Mesenchymal stem cell (in vitro differentiated cells and primary cell): ENCODE measurements around the gene ASPG.

Source experiments
- DNase-seq: peaks from one replicate; pipeline ENCODE4 v3.0.0-alpha.2; 2013
- H2AFZ ChIP-seq: one replicate; pipeline ENCODE4 v1.6.1; 2013; ENCODE audit warnings: low read depth, mild to moderate bottlenecking, control low read depth, inconsistent platforms, low read length, moderate library complexity
- H2AK5ac ChIP-seq: 2 replicates; pipeline ENCODE4 v1.6.1; 2013; ENCODE audit warnings: low read length, moderate library complexity, mild to moderate bottlenecking, inconsistent platforms; ENCODE audit not compliant: severe bottlenecking
- H2BK120ac ChIP-seq: one replicate; pipeline ENCODE4 v1.6.1; 2013; ENCODE audit warnings: low read depth, mild to moderate bottlenecking, inconsistent platforms, low read length, moderate library complexity
- H2BK12ac ChIP-seq, 2 experiments: one replicate each; pipeline ENCODE4 v1.6.1; 2013; ENCODE audit warnings: inconsistent platforms in 2 of 2, low read length in 2 of 2, mild to moderate bottlenecking in 2 of 2, moderate library complexity in 2 of 2, control low read depth in 1 of 2
- H2BK15ac ChIP-seq: one replicate; pipeline ENCODE4 v1.6.1; 2013; ENCODE audit warnings: mild to moderate bottlenecking, low read depth, inconsistent platforms; ENCODE audit not compliant: poor library complexity, severe bottlenecking
- H2BK5ac ChIP-seq: 2 replicates; pipeline ENCODE4 v1.6.1; 2013; ENCODE audit warnings: low read depth, mild to moderate bottlenecking, low read length, control low read depth, inconsistent platforms; ENCODE audit not compliant: poor library complexity, severe bottlenecking
- H3K14ac ChIP-seq, 2 experiments: one replicate each; pipeline ENCODE4 v1.6.1; 2013; ENCODE audit warnings: inconsistent platforms in 2 of 2, low read length in 2 of 2, control low read depth in 1 of 2, mild to moderate bottlenecking in 1 of 2, moderate library complexity in 1 of 2
- H3K18ac ChIP-seq, 2 experiments: one replicate each; pipeline ENCODE4 v1.6.1; 2013; ENCODE audit warnings: inconsistent platforms in 2 of 2, low read length in 2 of 2, control low read depth in 1 of 2, low read depth in 1 of 2, mild to moderate bottlenecking in 1 of 2
- H3K23ac ChIP-seq, 2 experiments: one replicate each; pipeline ENCODE4 v1.6.1; 2013; ENCODE audit warnings: inconsistent platforms in 2 of 2, low read length in 2 of 2, mild to moderate bottlenecking in 2 of 2, moderate library complexity in 2 of 2, control low read depth in 1 of 2
- H3K27ac ChIP-seq: 2 replicates; pipeline ENCODE4 v1.5.1; 2013; ENCODE audit warnings: mild to moderate bottlenecking, moderate library complexity, low read length, control low read depth, inconsistent platforms; ENCODE audit not compliant: poor library complexity, severe bottlenecking
- H3K27me3 ChIP-seq, 2 experiments: 2 replicates each; pipeline versions ENCODE4 v1.6.1 to v1.7.0; 2013; ENCODE audit warnings: low read length in 2 of 2, mild to moderate bottlenecking in 2 of 2, moderate library complexity in 2 of 2, control low read depth in 1 of 2, inconsistent platforms in 1 of 2; ENCODE audit not compliant: control insufficient read depth in 1 of 2, insufficient read depth in 1 of 2
- H3K36me3 ChIP-seq, 2 experiments: 2 replicates each; pipeline versions ENCODE4 v1.6.1 to v1.7.0; 2013; ENCODE audit warnings: low read length in 2 of 2, control low read depth in 1 of 2, inconsistent platforms in 1 of 2, low read depth in 1 of 2, mild to moderate bottlenecking in 1 of 2; ENCODE audit not compliant: insufficient read depth in 2 of 2, control insufficient read depth in 1 of 2
- H3K4ac ChIP-seq, 2 experiments: one replicate each; pipeline ENCODE4 v1.6.1; 2013; ENCODE audit warnings: inconsistent platforms in 2 of 2, low read length in 2 of 2, mild to moderate bottlenecking in 2 of 2, moderate library complexity in 2 of 2, control low read depth in 1 of 2, low read depth in 1 of 2
- H3K4me1 ChIP-seq: 2 replicates; pipeline ENCODE4 v1.6.1; 2013; ENCODE audit warnings: low read depth, low read length, control low read depth; ENCODE audit not compliant: control insufficient read depth, insufficient read depth
- H3K4me2 ChIP-seq: 2 replicates; pipeline ENCODE4 v1.6.1; 2013; ENCODE audit warnings: low read length, mild to moderate bottlenecking, inconsistent platforms; ENCODE audit not compliant: poor library complexity, severe bottlenecking
- H3K4me3 ChIP-seq, 2 experiments: 2 replicates each; pipeline versions ENCODE4 v1.5.1 to v1.7.0; 2013; ENCODE audit warnings: low read length in 2 of 2, mild to moderate bottlenecking in 2 of 2, control low read depth in 1 of 2, low read depth in 1 of 2; ENCODE audit not compliant: insufficient read depth in 1 of 2
- H3K79me1 ChIP-seq: replicated peaks from 2 replicates; pipeline ENCODE4 v1.6.1; 2013; ENCODE audit warnings: mild to moderate bottlenecking, control low read depth, low read length, inconsistent platforms; ENCODE audit not compliant: poor library complexity, severe bottlenecking
- H3K9ac ChIP-seq: 2 replicates; pipeline ENCODE4 v1.7.0; 2013; ENCODE audit warnings: mild to moderate bottlenecking, low read length, moderate library complexity
- H3K9me3 ChIP-seq: 2 replicates; pipeline ENCODE4 v1.7.0; 2013; ENCODE audit warnings: mild to moderate bottlenecking, low read length; ENCODE audit not compliant: control insufficient read depth
- H4K8ac ChIP-seq: one replicate; pipeline ENCODE4 v1.6.1; 2013; ENCODE audit warnings: inconsistent platforms, mild to moderate bottlenecking, low read length, moderate library complexity
- H4K91ac ChIP-seq: one replicate; pipeline ENCODE4 v1.6.1; 2013; ENCODE audit warnings: mild to moderate bottlenecking, low read length, inconsistent platforms
- WGBS: methylation state at CpG from one replicate; pipeline ENCODE4 v1.1.7; 2013; ENCODE audit warnings: mixed read lengths; 5-methylcytosine and 5-hydroxymethylcytosine counted together

ASPG gene

GRCh38 chr14:104140463-104141331, 55.2 kb downstream of the ASPG start:
- 83% methylated on average over 10 of the region's 12 CpGs for WGBS
- H3K4me1 ChIP-seq = peaks cover 27% of the 10 kb centered on the region
- H4K91ac ChIP-seq = peak overlapping the region; percentile 55

GRCh38 chr14:104141621-104142091, 56.2 kb downstream of the ASPG start:
- DNase-seq = no peak
- H2AK5ac ChIP-seq = no peak overlapping the region
- H2BK5ac ChIP-seq = no peak overlapping the region
- H3K36me3 ChIP-seq = no peaks in the 10 kb centered on the region
- H2AFZ ChIP-seq = no peak overlapping the region
- no peak overlapping the region for H3K4me2 ChIP-seq
- peak overlapping the region in 1 of 2 experiments; percentile 59 for H3K14ac ChIP-seq
- no peak overlapping the region for H2BK15ac ChIP-seq
- no peak overlapping the region for H3K9ac ChIP-seq
- no peak overlapping the region for H3K27ac ChIP-seq
- H3K4me1 ChIP-seq = peaks cover 20% of the 10 kb centered on the region
- H3K9me3 ChIP-seq = no peaks in the 10 kb centered on the region
- H3K23ac ChIP-seq = no peak overlapping the region
- H4K91ac ChIP-seq = no peak overlapping the region
- H4K8ac ChIP-seq = no peak overlapping the region
- H2BK120ac ChIP-seq = no peak overlapping the region
- H3K4ac ChIP-seq = no peak overlapping the region
- H3K27me3 ChIP-seq = peaks cover 60 to 73% of the 10 kb centered on the region in 2 experiments
- H2BK12ac ChIP-seq = no peak overlapping the region
- peak overlapping the region in 1 of 2 experiments; percentile 16 for H3K18ac ChIP-seq
- H3K79me1 ChIP-seq = no peaks in the 10 kb centered on the region
- H3K4me3 ChIP-seq = no peak overlapping the region
- WGBS = 94% methylated on average over 15 of the region's 15 CpGs

More at GRCh38 chr14:104140463-104141331, 55.2 kb downstream of the ASPG start:
- Histone ChIP-seq H3K4ac (no peak overlapping the region), H3K27me3 (peaks cover 66 to 78% of the 10 kb centered on the region in 2 experiments), H3K14ac (no peak overlapping the region), H3K27ac (no peak overlapping the region), H2AFZ (no peak overlapping the region), H2AK5ac (no peak overlapping the region), H3K4me3 (no peak overlapping the region), H3K9me3 (no peaks in the 10 kb centered on the region), H3K36me3 (peaks cover 0 to 3% of the 10 kb centered on the region in 2 experiments), H3K79me1 (no peaks in the 10 kb centered on the region), H2BK120ac (no peak overlapping the region), H2BK5ac (no peak overlapping the region), H4K8ac (no peak overlapping the region), H3K18ac (no peak overlapping the region), H3K9ac (no peak overlapping the region), H2BK12ac (no peak overlapping the region), H3K23ac (no peak overlapping the region), H2BK15ac (peak overlapping the region; percentile 46), H3K4me2 (no peak overlapping the region)
- no peak for DNase-seq

- peaks cover 53 to 66% of the 10 kb centered on the region in 2 experiments for H3K27me3 ChIP-seq
- H3K79me1 ChIP-seq = no peaks in the 10 kb centered on the region
- H3K14ac ChIP-seq = no peak overlapping the region
- DNase-seq = no peak
- no peak overlapping the region for H3K18ac ChIP-seq
- peaks cover 14% of the 10 kb centered on the region for H3K4me1 ChIP-seq
- no peak overlapping the region for H4K8ac ChIP-seq
- no peaks in the 10 kb centered on the region for H3K9me3 ChIP-seq
- H3K9ac ChIP-seq = no peak overlapping the region
- H2BK12ac ChIP-seq = no peak overlapping the region
- H4K91ac ChIP-seq = no peak overlapping the region
- H2AK5ac ChIP-seq = no peak overlapping the region
- H3K23ac ChIP-seq = no peak overlapping the region
- WGBS = 91% methylated on average over 11 of the region's 11 CpGs
- H3K4ac ChIP-seq = no peak overlapping the region
- no peak overlapping the region for H2BK120ac ChIP-seq
- no peak overlapping the region for H3K27ac ChIP-seq
- peak overlapping the region; percentile 77 for H2BK15ac ChIP-seq
- no peak overlapping the region for H2AFZ ChIP-seq
- H3K36me3 ChIP-seq = no peaks in the 10 kb centered on the region
- no peak overlapping the region for H2BK5ac ChIP-seq
- no peak overlapping the region for H3K4me3 ChIP-seq
- H3K4me2 ChIP-seq = no peak overlapping the region
These were observed 56.8 kb downstream of the ASPG start for GRCh38 chr14:104142136-104142945.

- Histone ChIP-seq H4K8ac (no peak overlapping the region), H2AFZ (no peak overlapping the region), H3K4me2 (no peak overlapping the region), H3K79me1 (no peaks in the 10 kb centered on the region), H3K14ac (no peak overlapping the region), H2BK5ac (no peak overlapping the region), H3K4me1 (peaks cover 7% of the 10 kb centered on the region), H3K18ac (no peak overlapping the region), H3K9me3 (no peaks in the 10 kb centered on the region), H3K4ac (no peak overlapping the region), H4K91ac (no peak overlapping the region), H2BK12ac (no peak overlapping the region), H3K27me3 (peaks cover 47 to 61% of the 10 kb centered on the region in 2 experiments), H3K4me3 (no peak overlapping the region), H3K23ac (no peak overlapping the region), H2AK5ac (no peak overlapping the region), H2BK15ac (no peak overlapping the region), H3K36me3 (no peaks in the 10 kb centered on the region), H3K27ac (no peak overlapping the region), H3K9ac (no peak overlapping the region), H2BK120ac (no peak overlapping the region)
- whole genome bisulfite sequencing = 90% methylated on average over 16 of the region's 16 CpGs
- DNase-seq = no peak
These were observed 57.5 kb downstream of the ASPG start for GRCh38 chr14:104142946-104143470.
